Small intestine (tissue), 7 donors: ENCODE results near the gene PREX1. TPM values are rescaled to one million over a fixed set of nuclear protein-coding genes. Genes with fewer than 3 reads are reported as not detected.
A peak's percentile ranks its signal among the peaks of the same experiment; 100 is the strongest.

ENCODE experiments used
- DNase-seq, 2 donors: peaks; one replicate each; pipeline versions ENCODE4 v3.0.0 to v3.0.0-alpha.2; 2013
- FAIRE-seq: peaks from 2 replicates; lab custom pipeline; 2012; peaks lifted over from hg19 to GRCh38; lab: Jason Lieb, UNC
- H3K27ac ChIP-seq, 3 donors: one replicate each; pipeline ENCODE4 v1.5.1; 2013; ENCODE audit warnings: low read length in 2 of 3, mild to moderate bottlenecking in 2 of 3, control low read depth in 1 of 3, inconsistent platforms in 1 of 3, low read depth in 1 of 3, moderate library complexity in 1 of 3
- H3K27me3 ChIP-seq, 3 donors: one replicate each; pipeline ENCODE4 v1.6.1; 2013; ENCODE audit warnings: low read length in 3 of 3, inconsistent platforms in 1 of 3; ENCODE audit not compliant: control insufficient read depth in 3 of 3, insufficient read depth in 3 of 3
- H3K36me3 ChIP-seq, 3 donors: one replicate each; pipeline ENCODE4 v1.6.1; 2013; ENCODE audit warnings: low read length in 3 of 3, inconsistent platforms in 1 of 3, low read depth in 1 of 3, mild to moderate bottlenecking in 1 of 3, moderate library complexity in 1 of 3; ENCODE audit not compliant: control insufficient read depth in 3 of 3, insufficient read depth in 2 of 3
- H3K4me1 ChIP-seq, 3 donors: one replicate each; pipeline ENCODE4 v1.6.1; 2013; ENCODE audit warnings: low read length in 2 of 3, inconsistent platforms in 1 of 3, low read depth in 1 of 3, mild to moderate bottlenecking in 1 of 3, moderate library complexity in 1 of 3; ENCODE audit not compliant: control insufficient read depth in 3 of 3, insufficient read depth in 2 of 3
- H3K4me3 ChIP-seq, 3 donors: one replicate each; pipeline ENCODE4 v1.5.1; 2013; ENCODE audit warnings: low read length in 3 of 3, control low read depth in 1 of 3, inconsistent platforms in 1 of 3, low read depth in 1 of 3, mild to moderate bottlenecking in 1 of 3, moderate library complexity in 1 of 3
- H3K9me3 ChIP-seq, 2 donors: one replicate each; pipeline ENCODE4 v1.6.1; 2013; ENCODE audit warnings: low read depth in 1 of 2, low read length in 1 of 2; ENCODE audit not compliant: control insufficient read depth in 2 of 2, insufficient read depth in 1 of 2
- WGBS, 3 donors: extraction: QIAGEN DNeasy Blood & Tissue Kit; methylation state at CpG; one replicate each; pipeline ENCODE4 v1.1.7; 2013; 5-methylcytosine and 5-hydroxymethylcytosine counted together
- polyA plus RNA-seq, 4 donors: library from polyadenylated mRNA; stranded (reverse) in 3 of 4; unstranded in 1 of 4; fragments of 200-250 nt in 3 of 4; fragments of 120-200 nt in 1 of 4; gene quantifications; one replicate each; pipeline versions ENCODE4 v1.2.1 to v1.2.3, GENCODE V29; 2013
- donor health status: healthy with polysubstance abuse.
- donor health status: control.
- donor health status: control.
- donor health status: Bipolar disorder and iron deficiency.
- donor health status: healthy.

Gene PREX1
- polyA plus RNA-seq, 4 donors, result 1.8 to 9.9 (median 8.0) TPM

DNA sequence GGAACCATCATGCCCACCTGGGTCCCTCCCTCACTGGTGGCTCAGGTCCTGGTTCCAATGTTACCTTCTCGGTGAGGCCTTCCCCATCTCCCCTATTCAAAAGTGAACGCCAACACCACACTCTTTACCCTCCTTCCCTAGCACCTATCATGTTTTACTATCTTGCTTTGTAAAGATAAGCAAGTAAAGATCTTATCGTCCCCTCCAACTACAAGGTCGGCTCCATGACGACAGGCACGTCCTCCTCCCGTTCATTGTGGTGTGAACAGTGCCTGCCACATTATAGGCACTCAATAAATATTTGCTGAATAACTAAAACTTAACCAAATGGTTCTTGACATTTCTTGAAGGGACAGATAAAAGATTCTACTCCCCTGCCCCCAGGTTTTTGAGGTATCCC lies 147.1 kb downstream of the PREX1 start:
- Histone ChIP-seq H3K4me3 (no peak overlapping the region), H3K36me3 (peaks cover 0 to 30% (median 0%) of the 10 kb centered on the region in 3 donors), H3K27ac (peak overlapping the region in 1 of 3 donors; percentile 48), H3K4me1 (peaks cover 0 to 29% (median 5%) of the 10 kb centered on the region in 3 donors), H3K27me3 (no peaks in the 10 kb centered on the region), H3K9me3 (no peaks in the 10 kb centered on the region)
- no peak for FAIRE-seq
- 73 to 82% (median 76%) methylated on average over 7 of the region's 7 CpGs for WGBS, 3 donors
- no peak for DNase-seq

GRCh38 chr20:48679599-48679998 lies 148.2 kb downstream of the PREX1 start:
- no peaks in the 10 kb centered on the region for H3K9me3 ChIP-seq
- FAIRE-seq (no peak), DNase-seq (peak; percentile 58 to 83)
- no peak overlapping the region for H3K4me3 ChIP-seq
- peaks cover 0 to 27% (median 0%) of the 10 kb centered on the region in 3 donors for H3K36me3 ChIP-seq
- 45 to 71% (median 57%) methylated on average over 14 of the region's 14 CpGs for WGBS, 3 donors
- H3K27ac ChIP-seq, result peak overlapping the region in 1 of 3 donors; percentile 48
- peaks cover 0 to 27% (median 0%) of the 10 kb centered on the region in 3 donors for H3K4me1 ChIP-seq
- H3K27me3 ChIP-seq, result no peaks in the 10 kb centered on the region

DNA sequence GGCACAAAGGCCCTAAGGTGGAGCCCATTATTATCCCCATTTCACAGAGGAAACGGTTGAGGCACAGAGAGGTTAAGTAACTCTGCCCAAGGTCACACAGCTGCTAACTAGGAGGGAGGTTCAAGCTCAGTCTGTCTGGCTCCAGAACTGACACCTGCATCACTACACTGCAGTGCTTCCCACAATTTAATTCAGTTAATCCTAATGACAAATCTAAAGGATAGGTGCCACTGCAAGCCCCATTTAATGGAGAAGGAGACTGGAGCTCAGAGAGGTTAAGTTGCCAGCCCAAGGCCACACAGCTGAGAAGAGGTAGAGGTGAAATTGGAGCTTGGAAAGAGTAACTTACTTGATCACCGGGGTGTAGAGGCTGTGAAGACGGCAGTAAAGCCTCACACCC lies 148.8 kb downstream of the PREX1 start:
- Histone ChIP-seq H3K9me3 (no peaks in the 10 kb centered on the region), H3K4me1 (peaks cover 0 to 25% (median 0%) of the 10 kb centered on the region in 3 donors), H3K27me3 (no peaks in the 10 kb centered on the region), H3K27ac (no peak overlapping the region), H3K4me3 (no peak overlapping the region), H3K36me3 (peaks cover 0 to 22% (median 0%) of the 10 kb centered on the region in 3 donors)
- 83 to 93% (median 91%) methylated on average over 3 of the region's 3 CpGs for WGBS, 3 donors
- DNase-seq (no peak), FAIRE-seq (no peak)

DNA sequence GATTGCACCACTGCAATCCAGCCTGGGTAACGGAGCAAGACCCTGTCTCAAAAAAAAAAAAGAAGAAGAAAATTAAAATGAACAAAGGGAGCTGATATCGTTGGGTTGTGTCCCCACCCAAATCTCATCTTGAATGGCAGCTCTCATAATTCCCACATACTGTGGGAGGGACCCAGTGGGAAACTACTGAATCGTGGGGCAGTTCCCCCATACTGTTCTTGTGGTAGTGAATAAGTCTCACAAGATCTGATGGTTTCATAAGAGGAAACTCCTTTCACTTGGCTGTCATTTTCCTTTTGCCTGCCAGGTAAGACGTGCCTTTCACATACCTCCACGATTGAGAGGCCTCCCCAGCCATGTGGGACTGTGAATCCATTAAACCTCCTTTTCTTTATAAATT lies 149.4 kb downstream of the PREX1 start:
- WGBS, 3 donors, result 80 to 83% (median 82%) methylated on average over 5 of the region's 5 CpGs
- DNase-seq (no peak), FAIRE-seq (no peak)

GRCh38 chr20:48676795-48677460 lies 150.9 kb downstream of the PREX1 start:
- Histone ChIP-seq H3K9me3 (no peaks in the 10 kb centered on the region), H3K4me3 (no peak overlapping the region), H3K4me1 (peaks cover 0 to 9% (median 0%) of the 10 kb centered on the region in 3 donors), H3K27me3 (no peaks in the 10 kb centered on the region), H3K27ac (no peak overlapping the region), H3K36me3 (peaks cover 0 to 22% (median 0%) of the 10 kb centered on the region in 3 donors)
- FAIRE-seq, result no peak
- WGBS, 3 donors, result 79 to 86% (median 82%) methylated on average over 12 of the region's 12 CpGs
- no peak for DNase-seq

More for the DNA sequence above, 149.4 kb downstream of the PREX1 start:
- H3K36me3 ChIP-seq, result peaks cover 0 to 22% (median 0%) of the 10 kb centered on the region in 3 donors
- no peak overlapping the region for H3K4me3 ChIP-seq
- H3K27ac ChIP-seq, result no peak overlapping the region
- no peaks in the 10 kb centered on the region for H3K9me3 ChIP-seq
- no peaks in the 10 kb centered on the region for H3K27me3 ChIP-seq
- peaks cover 0 to 24% (median 0%) of the 10 kb centered on the region in 3 donors for H3K4me1 ChIP-seq

- Histone ChIP-seq H3K9me3 (peaks cover 0 to 2% of the 10 kb centered on the region in 2 donors), H3K4me3 (no peak overlapping the region), H3K27me3 (no peaks in the 10 kb centered on the region), H3K36me3 (peaks cover 0 to 23% (median 0%) of the 10 kb centered on the region in 3 donors), H3K27ac (no peak overlapping the region), H3K4me1 (peaks cover 0 to 7% (median 0%) of the 10 kb centered on the region in 3 donors)
- 83 to 94% (median 86%) methylated on average over 9 of the region's 9 CpGs for WGBS, 3 donors
- no peak for DNase-seq
- no peak for FAIRE-seq
These were observed 151.7 kb downstream of the PREX1 start for GRCh38 chr20:48676125-48676524.

GRCh38 chr20:48674461-48674860 lies 153.3 kb downstream of the PREX1 start:
- Histone ChIP-seq H3K27ac (no peak overlapping the region), H3K4me1 (no peaks in the 10 kb centered on the region), H3K4me3 (no peak overlapping the region), H3K27me3 (no peaks in the 10 kb centered on the region), H3K9me3 (peaks cover 0 to 3% of the 10 kb centered on the region in 2 donors), H3K36me3 (peaks cover 0 to 18% (median 0%) of the 10 kb centered on the region in 3 donors)
- FAIRE-seq, result no peak
- 90 to 97% (median 96%) methylated on average over 3 of the region's 3 CpGs for WGBS, 3 donors
- no peak for DNase-seq

- Histone ChIP-seq H3K4me3 (no peak overlapping the region), H3K36me3 (peaks cover 0 to 12% (median 0%) of the 10 kb centered on the region in 3 donors), H3K4me1 (peaks cover 0 to 4% (median 0%) of the 10 kb centered on the region in 3 donors), H3K27ac (no peak overlapping the region), H3K27me3 (no peaks in the 10 kb centered on the region), H3K9me3 (peaks cover 0 to 3% of the 10 kb centered on the region in 2 donors)
- no peak for FAIRE-seq
- no peak for DNase-seq
- WGBS, 3 donors, result 74 to 85% (median 78%) methylated on average over 4 of the region's 4 CpGs
These were observed 154.3 kb downstream of the PREX1 start for GRCh38 chr20:48673507-48673906.
